HG03378 (cell line): Measurements from ENCODE around the gene EEA1.

Source experiments
- ATAC-seq: cut with Tn5 transposase; IDR thresholded peaks from one replicate; pipeline ENCODE4 v1.9.1; 2021; ENCODE audit warnings: mild to moderate bottlenecking, moderate library complexity; ENCODE audit not compliant: unreplicated experiment

The EEA1 gene

GRCh38 chr12:92897844-92898243, 31.3 kb downstream of the EEA1 start:
- no peak for ATAC-seq

- ATAC-seq: no peak
Measured at GRCh38 chr12:92890601-92891106, 38.4 kb downstream of the EEA1 start.

- ATAC-seq: no peak
Measured at GRCh38 chr12:92886131-92886530, 43.0 kb downstream of the EEA1 start.

GRCh38 chr12:92879698-92880322, 49.3 kb downstream of the EEA1 start:
- no peak for ATAC-seq

GRCh38 chr12:92877904-92878303, 51.2 kb downstream of the EEA1 start:
- ATAC-seq: no peak

- ATAC-seq: no peak
Measured at GRCh38 chr12:92876496-92876895, 52.6 kb downstream of the EEA1 start.

GRCh38 chr12:92871116-92871515, 58.0 kb downstream of the EEA1 start:
- no peak for ATAC-seq

GRCh38 chr12:92866418-92866817, 62.7 kb downstream of the EEA1 start:
- ATAC-seq: no peak

GRCh38 chr12:92863251-92863650, 65.8 kb downstream of the EEA1 start:
- no peak for ATAC-seq

- no peak for ATAC-seq
Measured at GRCh38 chr12:92861381-92861780, 67.7 kb downstream of the EEA1 start.

GRCh38 chr12:92860521-92860920, 68.6 kb downstream of the EEA1 start:
- no peak for ATAC-seq

- no peak for ATAC-seq
Measured at GRCh38 chr12:92859650-92860386, 69.3 kb downstream of the EEA1 start.

- no peak for ATAC-seq
Measured at GRCh38 chr12:92857818-92858217, 71.3 kb downstream of the EEA1 start.

- ATAC-seq: no peak
Measured at GRCh38 chr12:92854344-92854743, 74.8 kb downstream of the EEA1 start.

GRCh38 chr12:92848740-92849139, 80.4 kb downstream of the EEA1 start:
- ATAC-seq: no peak

GRCh38 chr12:92847368-92847767, 81.7 kb downstream of the EEA1 start:
- ATAC-seq: no peak

GRCh38 chr12:92845329-92845728, 83.8 kb downstream of the EEA1 start:
- no peak for ATAC-seq

GRCh38 chr12:92844151-92844763, 84.8 kb downstream of the EEA1 start:
- ATAC-seq: no peak

- ATAC-seq: no peak
Measured at GRCh38 chr12:92829686-92830282, 99.3 kb downstream of the EEA1 start.

- no peak for ATAC-seq
Measured at GRCh38 chr12:92828565-92828964, 100.5 kb downstream of the EEA1 start.

GRCh38 chr12:92827836-92828431, 101.2 kb downstream of the EEA1 start:
- ATAC-seq: no peak
